ENCODE data around the gene GPR150. TPM values are rescaled to one million over a fixed set of nuclear protein-coding genes. Genes with fewer than 3 reads are reported as not detected.

Gene GPR150
- total RNA-seq, 1 donor from 2014 or later, result 0.14 TPM

DNA sequence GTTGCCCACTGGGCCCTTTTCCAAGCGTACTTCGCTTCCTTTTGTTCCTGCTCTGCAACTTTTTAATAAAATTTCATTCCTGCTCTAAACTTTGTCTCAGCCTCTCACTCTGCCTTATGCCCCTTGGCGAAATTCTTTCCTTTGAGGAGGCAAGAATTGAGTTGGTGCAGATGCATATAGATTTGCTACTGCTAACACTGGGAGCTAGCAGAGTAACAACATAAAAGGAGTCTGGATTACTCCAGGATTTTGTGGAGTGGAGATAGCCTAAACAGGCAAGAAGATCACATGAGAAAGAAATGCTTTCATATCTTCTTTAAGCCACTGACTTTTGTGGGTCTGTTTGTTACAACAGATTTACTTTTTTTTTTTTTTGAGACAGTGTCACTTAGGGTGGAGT is 13.8 kb downstream of the GPR150 start:
- H3K4me2 ChIP-seq (ENCODE audit: low read length), result no peak overlapping the region
- peaks cover 2% of the 10 kb centered on the region for H3K27me3 ChIP-seq (ENCODE audit: insufficient read depth, low read length)
- H3K36me3 Mint-ChIP-seq (ENCODE audit: low read depth, unreplicated experiment), result no peaks in the 10 kb centered on the region
- no peaks in the 10 kb centered on the region for H3K36me3 ChIP-seq (ENCODE audit: insufficient read depth, low read length)
- H3K27ac Mint-ChIP-seq (ENCODE audit: unreplicated experiment), result no peak overlapping the region
- no peak overlapping the region for H3K27ac ChIP-seq (ENCODE audit: low read depth, low read length)
- no peak overlapping the region for H3K9ac ChIP-seq (ENCODE audit: low read length)
- H3K27me3 Mint-ChIP-seq (ENCODE audit: low read depth, unreplicated experiment), result peaks cover 1% of the 10 kb centered on the region
- H3K4me3 Mint-ChIP-seq (ENCODE audit: unreplicated experiment), result no peak overlapping the region
- no peak for TF ChIP-seq EZH2 (IDR thresholded peaks at IDR 0.05; ENCODE audit: insufficient read depth, low read length)
- no peak for TF ChIP-seq CTCF (IDR thresholded peaks at IDR 0.05; ENCODE audit: insufficient read depth, low read depth, low read length)
- no peaks in the 10 kb centered on the region for H3K9me3 Mint-ChIP-seq (ENCODE audit: unreplicated experiment)
- no peak for FAIRE-seq
- H3K4me1 ChIP-seq (ENCODE audit: insufficient read depth, low read length), result peaks cover 13% of the 10 kb centered on the region
- no peak overlapping the region for H3K4me3 ChIP-seq (ENCODE audit: insufficient read depth, low read depth, low read length)
- peaks cover 3% of the 10 kb centered on the region for H3K9me3 ChIP-seq (ENCODE audit: insufficient read depth, low read depth, low read length)
- H2AFZ ChIP-seq (ENCODE audit: low read depth, low read length), result no peak overlapping the region
- H3K4me1 Mint-ChIP-seq (ENCODE audit: low read depth, unreplicated experiment), result peaks cover 20% of the 10 kb centered on the region
- H3K79me2 ChIP-seq (ENCODE audit: insufficient read depth, low read length), result no peaks in the 10 kb centered on the region
- DNase-seq (ENCODE audit: low read depth), result no peak
- no peaks in the 10 kb centered on the region for H4K20me1 ChIP-seq (ENCODE audit: insufficient read depth, low read length)

DNA sequence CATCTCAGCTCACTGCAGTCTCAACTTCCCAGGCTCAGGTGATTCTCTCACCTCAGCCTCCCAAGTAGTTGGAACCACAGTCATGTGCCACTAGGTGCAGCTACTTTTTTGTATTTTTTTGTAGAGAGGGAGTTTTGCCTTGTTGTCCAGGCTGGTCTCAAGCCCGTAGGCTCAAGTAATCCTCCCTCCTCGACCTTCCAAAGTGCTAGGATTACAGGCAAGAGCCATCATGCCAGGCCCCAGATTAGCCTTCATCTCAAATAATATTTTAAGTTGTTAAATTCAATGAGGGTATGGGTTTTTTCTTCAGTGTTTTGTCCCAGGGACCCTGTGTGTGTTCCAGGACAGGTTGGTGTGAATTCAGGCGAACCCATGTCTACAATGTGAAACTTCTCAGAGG is 14.2 kb downstream of the GPR150 start:
- Histone ChIP-seq H2AFZ (ENCODE audit: low read depth, low read length) (no peak overlapping the region), H3K36me3 (ENCODE audit: insufficient read depth, low read length) (no peaks in the 10 kb centered on the region), H3K4me1 (ENCODE audit: insufficient read depth, low read length) (peaks cover 13% of the 10 kb centered on the region), H3K4me2 (ENCODE audit: low read length) (no peak overlapping the region), H3K9ac (ENCODE audit: low read length) (no peak overlapping the region), H4K20me1 (ENCODE audit: insufficient read depth, low read length) (no peaks in the 10 kb centered on the region), H3K4me3 (ENCODE audit: insufficient read depth, low read depth, low read length) (no peak overlapping the region), H3K27ac (ENCODE audit: low read depth, low read length) (no peak overlapping the region), H3K9me3 (ENCODE audit: insufficient read depth, low read depth, low read length) (peaks cover 3% of the 10 kb centered on the region), H3K79me2 (ENCODE audit: insufficient read depth, low read length) (no peaks in the 10 kb centered on the region), H3K27me3 (ENCODE audit: insufficient read depth, low read length) (peaks cover 2% of the 10 kb centered on the region)
- FAIRE-seq (no peak), DNase-seq (ENCODE audit: low read depth) (no peak)
- Mint-ChIP-seq H3K4me3 (ENCODE audit: unreplicated experiment) (no peak overlapping the region), H3K4me1 (ENCODE audit: low read depth, unreplicated experiment) (peaks cover 20% of the 10 kb centered on the region), H3K27me3 (ENCODE audit: low read depth, unreplicated experiment) (peaks cover 2% of the 10 kb centered on the region), H3K9me3 (ENCODE audit: unreplicated experiment) (no peaks in the 10 kb centered on the region), H3K27ac (ENCODE audit: unreplicated experiment) (no peak overlapping the region), H3K36me3 (ENCODE audit: low read depth, unreplicated experiment) (no peaks in the 10 kb centered on the region)
- TF ChIP-seq EZH2 (IDR thresholded peaks at IDR 0.05; ENCODE audit: insufficient read depth, low read length), result no peak
- no peak for TF ChIP-seq CTCF (IDR thresholded peaks at IDR 0.05; ENCODE audit: insufficient read depth, low read depth, low read length)

GRCh38 chr5:95638632-95639031 is 18.7 kb downstream of the GPR150 start:
- Mint-ChIP-seq H3K4me1 (ENCODE audit: low read depth, unreplicated experiment) (no peaks in the 10 kb centered on the region), H3K36me3 (ENCODE audit: low read depth, unreplicated experiment) (no peaks in the 10 kb centered on the region), H3K4me3 (ENCODE audit: unreplicated experiment) (no peak overlapping the region), H3K27me3 (ENCODE audit: low read depth, unreplicated experiment) (peaks cover 3% of the 10 kb centered on the region), H3K27ac (ENCODE audit: unreplicated experiment) (no peak overlapping the region), H3K9me3 (ENCODE audit: unreplicated experiment) (no peaks in the 10 kb centered on the region)
- DNase-seq (ENCODE audit: low read depth) (no peak), FAIRE-seq (no peak)
- TF ChIP-seq EZH2 (IDR thresholded peaks at IDR 0.05; ENCODE audit: insufficient read depth, low read length) (no peak), CTCF (IDR thresholded peaks at IDR 0.05; ENCODE audit: insufficient read depth, low read depth, low read length) (no peak)
- Histone ChIP-seq H3K9me3 (ENCODE audit: insufficient read depth, low read depth, low read length) (no peaks in the 10 kb centered on the region), H3K9ac (ENCODE audit: low read length) (no peak overlapping the region), H3K4me3 (ENCODE audit: insufficient read depth, low read depth, low read length) (no peak overlapping the region), H4K20me1 (ENCODE audit: insufficient read depth, low read length) (no peaks in the 10 kb centered on the region), H3K27ac (ENCODE audit: low read depth, low read length) (no peak overlapping the region), H3K27me3 (ENCODE audit: insufficient read depth, low read length) (peaks cover 2% of the 10 kb centered on the region), H3K4me2 (ENCODE audit: low read length) (no peak overlapping the region), H3K79me2 (ENCODE audit: insufficient read depth, low read length) (no peaks in the 10 kb centered on the region), H3K36me3 (ENCODE audit: insufficient read depth, low read length) (no peaks in the 10 kb centered on the region), H3K4me1 (ENCODE audit: insufficient read depth, low read length) (no peaks in the 10 kb centered on the region), H2AFZ (ENCODE audit: low read depth, low read length) (no peak overlapping the region)

All from astrocyte (in vitro differentiated cells and primary cell).